NOMO-1 treated with DMSO at 0.1 percent for 48 hours (cell line): Measurements from ENCODE around the gene LRRC61.
"Not testable (repeated sequence)": the region's sequence is repeated elsewhere in the genome, so short reads cannot be mapped to it uniquely, and the experiment has no call there.

Experiments
- DNase-seq: peaks from one replicate; lab custom pipeline; 2025; ENCODE audit not compliant: unreplicated experiment; lab: John Stamatoyannopoulos, UW

The LRRC61 gene, protein sequence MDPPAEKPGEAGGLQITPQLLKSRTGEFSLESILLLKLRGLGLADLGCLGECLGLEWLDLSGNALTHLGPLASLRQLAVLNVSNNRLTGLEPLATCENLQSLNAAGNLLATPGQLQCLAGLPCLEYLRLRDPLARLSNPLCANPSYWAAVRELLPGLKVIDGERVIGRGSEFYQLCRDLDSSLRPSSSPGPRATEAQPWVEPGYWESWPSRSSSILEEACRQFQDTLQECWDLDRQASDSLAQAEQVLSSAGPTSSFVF

DNA sequence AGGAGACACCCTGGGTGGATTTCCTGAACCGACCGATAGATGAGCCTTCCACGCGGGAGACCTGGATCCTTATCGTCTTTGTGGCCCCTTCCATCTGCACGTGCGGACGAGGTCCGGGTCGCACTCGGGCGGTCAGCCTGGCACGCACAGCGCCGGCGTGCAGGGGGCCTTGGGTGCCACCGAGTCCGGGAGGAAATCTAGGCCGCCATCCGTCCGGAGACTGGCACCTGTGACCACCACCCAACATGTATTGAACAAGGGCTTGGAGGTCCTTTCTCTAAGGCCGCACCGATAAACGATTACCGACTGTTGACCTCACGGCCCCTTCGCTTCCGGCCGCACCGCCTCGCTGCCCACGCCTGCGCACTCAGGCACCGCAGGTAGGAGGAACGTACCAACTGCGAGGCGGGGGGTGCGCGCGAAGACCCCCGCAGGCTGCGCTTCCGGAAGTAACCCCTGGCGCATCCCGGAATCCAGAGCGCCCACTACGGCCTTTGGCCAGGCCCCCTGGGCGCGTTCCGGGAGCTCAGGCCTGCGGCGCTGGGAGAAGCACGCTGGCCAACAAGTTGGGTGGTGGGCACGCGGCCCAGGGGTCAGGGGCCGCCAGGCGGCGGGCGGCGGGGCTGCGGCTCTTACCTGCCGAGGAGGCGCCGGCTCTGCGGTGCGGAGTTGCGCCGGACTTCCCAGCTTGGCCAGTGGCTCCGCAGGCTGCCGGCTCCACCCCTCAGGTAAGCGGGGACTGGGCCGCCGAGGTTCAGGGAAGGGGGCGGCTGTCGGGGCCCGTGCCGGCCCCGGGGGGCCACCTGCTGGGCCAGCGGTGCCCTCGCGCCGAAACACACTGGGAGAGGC, at the start of gene LRRC61, which contains the start of gene ACTR3C:
Gene LRRC61, plus strand, starts transcription at position 523 of the 849 bp plus-strand sequence. CDS start 13,507 bp downstream, outside the sequence.
Gene ACTR3C, minus strand, starts transcription at position 713 of the 849 bp plus-strand sequence. CDS start 28,249 bp downstream, outside the sequence.
- DNase-seq: peak; percentile 5

DNA sequence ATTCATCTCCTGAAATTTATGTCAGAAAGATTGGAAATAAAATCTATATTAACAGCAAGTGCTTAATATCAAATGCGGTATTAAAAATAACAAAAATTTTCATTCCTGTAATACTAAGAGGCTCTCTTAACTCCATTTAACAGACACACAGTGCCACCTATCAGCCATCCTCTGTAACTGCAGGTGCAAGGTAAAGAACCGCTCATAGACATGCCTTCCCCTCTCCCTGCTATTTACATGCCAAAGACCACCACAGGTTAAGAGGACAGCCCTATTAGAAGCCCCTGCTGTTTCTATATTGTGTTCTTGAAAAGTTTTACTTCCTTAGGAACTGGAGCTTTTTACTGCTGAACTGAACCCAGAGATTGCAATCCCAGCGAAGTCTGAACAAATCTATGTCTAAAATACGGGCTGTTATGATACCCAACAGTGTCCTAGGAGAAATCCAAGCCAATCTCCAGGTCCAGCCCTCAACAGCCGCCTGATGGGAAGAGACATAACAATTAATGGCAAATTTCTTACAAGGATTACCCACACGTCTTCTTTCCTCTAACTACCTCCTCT, 46.9 kb upstream of the LRRC61 start:
- DNase-seq: not testable (repeated sequence)

DNA sequence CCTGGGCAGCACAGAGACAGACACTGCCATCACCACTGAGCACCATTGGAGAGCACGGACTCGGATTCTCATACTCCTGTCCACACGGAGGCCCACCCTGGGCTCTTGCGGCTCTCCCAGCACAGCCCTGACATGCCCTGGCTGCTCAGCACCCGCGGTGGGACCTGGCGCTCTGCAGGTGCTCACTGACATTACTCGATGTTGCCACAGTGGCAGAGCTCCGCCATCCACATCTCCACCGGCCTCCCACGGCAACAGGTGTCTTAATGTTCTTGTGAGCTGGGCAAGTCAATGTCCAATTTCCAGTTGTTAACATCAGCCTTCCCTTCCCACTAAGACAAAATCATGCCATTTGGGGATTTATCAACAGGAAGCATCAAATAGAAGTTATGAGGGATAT, 44.8 kb upstream of the LRRC61 start:
- not testable (repeated sequence) for DNase-seq

DNA sequence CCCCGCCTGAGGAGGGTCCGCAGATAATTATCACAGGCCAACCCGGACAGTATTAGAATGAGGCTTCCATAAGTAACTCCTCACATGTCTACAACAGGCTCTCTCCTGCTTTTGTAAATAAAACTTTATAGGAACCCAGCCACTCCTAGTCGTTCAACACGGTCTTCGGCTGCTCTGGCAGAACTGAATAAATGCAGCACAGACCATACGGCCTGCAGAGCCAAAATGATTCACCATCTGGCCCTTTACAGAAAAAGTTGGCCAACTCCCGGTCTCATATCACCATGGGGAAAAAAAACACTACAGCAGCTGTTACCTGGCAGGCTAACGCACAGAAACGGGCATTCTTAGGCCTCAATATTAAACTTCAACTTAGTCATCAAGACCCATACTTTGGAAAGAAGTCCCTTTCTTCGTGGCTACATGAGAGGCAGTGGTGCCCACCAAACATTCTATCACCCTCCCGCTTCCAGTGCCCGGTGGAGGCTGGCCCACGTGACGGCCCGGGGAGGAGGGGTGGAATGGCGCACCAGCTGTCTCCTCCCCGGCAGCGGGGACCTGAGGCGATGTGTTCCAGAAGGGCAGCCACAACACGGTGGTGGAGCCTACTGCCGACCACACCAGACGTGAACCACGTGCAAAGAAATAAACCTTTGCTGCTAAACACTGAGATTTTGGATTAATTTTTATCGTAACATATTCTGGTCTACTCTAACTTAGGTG, 41.3 kb upstream of the LRRC61 start:
- DNase-seq: not testable (repeated sequence)

DNA sequence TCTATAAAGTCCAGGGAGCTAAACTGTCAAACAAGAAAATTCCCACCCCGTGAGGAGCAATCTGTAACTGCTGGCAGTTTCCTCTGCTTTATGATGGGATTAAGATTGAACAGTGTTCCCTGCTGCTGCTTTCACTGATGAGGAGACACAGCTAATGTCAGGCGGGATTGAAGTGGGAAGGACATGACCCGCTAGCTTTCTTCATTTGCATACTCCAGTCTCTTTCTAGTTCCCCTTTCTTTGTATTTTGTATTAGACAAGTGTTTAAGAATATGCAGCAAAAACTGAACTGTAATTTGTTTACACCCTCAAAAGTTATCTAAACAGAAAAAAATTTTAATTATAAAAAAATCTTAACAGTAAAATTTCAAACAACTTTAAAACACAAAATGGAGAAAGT, 40.0 kb upstream of the LRRC61 start:
- not testable (repeated sequence) for DNase-seq

DNA sequence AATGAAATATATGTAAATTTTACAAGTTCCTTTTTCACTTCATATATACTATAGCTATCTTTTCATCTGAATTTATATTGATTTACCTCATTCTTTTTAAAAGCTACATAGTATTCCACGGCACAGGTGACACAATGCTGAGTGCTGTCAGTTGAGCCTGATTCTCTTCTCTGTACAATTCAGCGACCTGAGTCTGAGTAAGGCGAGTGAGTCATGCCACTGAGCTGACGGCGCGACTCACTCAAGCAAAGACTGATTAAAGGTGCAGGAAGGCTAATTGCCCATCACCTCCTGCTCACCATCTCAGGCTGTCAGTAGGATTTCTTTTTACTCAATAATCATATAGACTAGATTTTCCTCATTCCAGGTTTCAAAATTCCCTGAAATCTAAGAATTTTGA, 39.5 kb upstream of the LRRC61 start:
- not testable (repeated sequence) for DNase-seq

DNA sequence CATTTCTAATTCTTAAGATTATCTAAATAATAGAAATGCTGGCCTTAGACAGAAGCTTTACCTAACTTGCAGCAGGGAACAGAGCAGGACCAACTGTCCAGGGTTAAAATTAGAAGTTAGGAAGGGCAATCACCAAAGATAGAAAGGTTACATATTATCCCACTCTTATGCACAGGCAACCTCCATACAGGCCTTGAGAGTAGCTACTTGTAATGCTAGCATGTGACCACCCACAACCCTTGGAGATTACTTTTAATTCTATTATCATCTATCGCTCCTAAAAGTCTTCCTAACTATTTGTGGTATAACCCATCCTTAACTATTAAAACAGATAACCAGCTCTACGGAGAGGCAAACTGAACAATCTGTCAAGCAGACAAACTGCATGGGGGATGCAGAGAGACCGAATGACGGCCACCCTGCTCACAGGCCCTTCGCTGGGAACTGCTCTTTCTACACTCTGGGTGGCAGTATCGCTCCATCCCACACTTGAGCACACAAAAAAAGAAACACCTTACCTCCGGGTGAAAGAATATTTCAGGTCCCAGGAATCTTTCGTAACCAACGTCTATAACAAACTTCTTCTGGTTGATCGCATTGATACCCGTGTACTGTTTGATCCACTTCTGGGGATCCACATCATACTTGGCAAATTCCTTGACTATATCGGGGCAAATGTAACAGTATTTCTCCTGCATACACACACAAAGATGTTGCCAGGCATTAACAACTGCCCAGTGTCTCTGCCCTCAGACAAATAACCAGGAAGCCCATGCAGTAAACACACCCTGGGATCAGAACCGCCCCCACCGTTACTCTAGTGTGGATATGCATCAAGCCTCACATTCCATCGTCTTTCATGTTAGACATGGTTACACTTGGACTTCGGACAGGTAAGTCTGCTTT, 37.1 kb upstream of the LRRC61 start:
- peak; percentile 4 for DNase-seq

DNA sequence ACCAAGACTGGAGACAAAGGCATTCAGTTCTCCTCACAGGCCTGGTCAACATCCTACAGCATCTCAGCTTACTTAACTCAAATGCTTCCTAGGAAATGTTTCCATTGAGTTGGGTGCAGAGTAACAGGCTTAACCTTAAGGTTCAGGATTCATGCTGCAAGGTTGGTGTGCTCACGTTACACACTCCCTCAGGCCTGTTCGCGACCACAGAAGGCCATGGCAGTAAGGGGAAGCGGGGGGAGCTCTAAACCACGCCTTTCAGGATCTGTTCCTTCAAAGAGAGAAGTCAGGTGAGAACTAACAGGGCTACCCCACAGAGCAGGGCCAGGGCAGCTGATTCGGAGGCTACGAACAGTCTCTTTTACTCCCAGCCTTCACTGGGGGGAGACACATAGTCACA, 35.3 kb upstream of the LRRC61 start:
- not testable (repeated sequence) for DNase-seq

DNA sequence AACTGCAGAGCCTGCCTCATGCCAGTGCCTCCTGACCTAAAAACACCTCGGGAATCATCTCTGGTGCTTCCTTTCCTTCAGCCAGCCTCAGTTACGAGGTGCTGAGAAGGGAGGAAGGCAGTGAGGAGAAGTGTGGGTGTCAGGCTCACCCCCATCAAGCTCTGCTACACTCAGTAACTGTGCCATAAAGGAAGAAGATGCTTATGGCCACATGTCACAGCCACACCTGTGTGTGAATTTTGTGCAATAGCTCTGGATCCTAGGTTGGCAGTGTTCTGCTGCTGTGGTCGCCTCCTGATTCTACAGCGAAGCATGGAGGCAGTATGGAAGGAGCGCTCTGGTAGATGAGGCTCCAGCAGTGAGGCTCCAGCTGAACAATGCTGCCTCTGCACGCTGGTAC, 34.3 kb upstream of the LRRC61 start:
- not testable (repeated sequence) for DNase-seq

DNA sequence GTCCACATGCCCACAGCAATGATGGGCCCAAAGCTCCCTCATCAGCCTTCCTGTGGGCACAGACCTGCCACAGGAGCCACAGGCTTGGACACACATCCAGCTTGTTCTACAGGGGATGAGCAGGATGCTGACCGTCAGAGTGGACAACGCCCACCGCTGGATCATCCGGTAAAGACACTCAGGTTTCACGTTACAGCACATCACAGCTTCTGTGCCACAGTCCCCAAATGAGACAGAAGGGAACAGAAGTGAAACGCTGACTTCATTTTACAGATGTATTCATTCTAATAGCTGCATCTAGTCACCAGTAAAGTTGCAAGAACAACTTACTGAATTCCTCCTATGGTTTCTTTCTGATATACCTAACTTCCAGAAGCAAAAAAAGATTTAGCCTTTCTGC, 32.8 kb upstream of the LRRC61 start:
- DNase-seq: not testable (repeated sequence)

DNA sequence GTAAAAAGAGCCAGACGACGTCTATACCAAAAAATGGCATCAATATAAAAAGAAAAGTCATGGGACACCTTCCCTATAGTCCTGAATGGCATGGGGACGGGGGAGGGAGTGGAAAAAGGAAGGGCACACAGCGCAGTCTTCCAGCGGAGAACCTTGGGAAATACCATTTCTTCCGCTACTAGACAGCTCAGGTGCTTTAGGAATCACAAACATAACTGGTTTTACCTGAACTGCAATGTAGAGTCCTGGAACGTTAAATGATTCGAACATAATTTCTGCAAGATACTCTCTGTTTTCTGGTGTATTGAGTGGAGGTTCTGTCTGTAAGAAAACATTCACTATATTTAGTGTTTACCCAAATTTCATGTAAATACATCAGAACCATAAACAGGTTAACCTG, 28.1 kb upstream of the LRRC61 start:
- DNase-seq: not testable (repeated sequence)

DNA sequence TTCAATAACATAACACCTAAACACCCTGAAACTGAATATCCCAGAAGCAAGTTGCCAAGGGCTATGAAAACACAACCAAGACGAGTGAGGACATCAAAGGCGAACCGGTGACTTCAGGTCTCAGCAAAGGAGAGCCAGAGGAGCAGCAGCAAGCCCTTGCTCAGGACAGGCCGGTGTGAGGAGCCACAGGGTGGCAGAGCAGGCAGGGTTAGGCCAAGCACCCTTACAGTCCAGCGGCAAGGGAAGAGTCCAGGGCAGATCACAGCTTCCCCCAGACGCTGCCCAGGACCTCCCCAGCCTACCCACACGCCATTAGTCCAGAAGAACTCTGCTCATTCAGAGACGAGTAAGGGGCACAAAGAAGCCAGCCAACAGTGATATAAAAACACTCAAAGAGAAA, 27.5 kb upstream of the LRRC61 start:
- DNase-seq: not testable (repeated sequence)

DNA sequence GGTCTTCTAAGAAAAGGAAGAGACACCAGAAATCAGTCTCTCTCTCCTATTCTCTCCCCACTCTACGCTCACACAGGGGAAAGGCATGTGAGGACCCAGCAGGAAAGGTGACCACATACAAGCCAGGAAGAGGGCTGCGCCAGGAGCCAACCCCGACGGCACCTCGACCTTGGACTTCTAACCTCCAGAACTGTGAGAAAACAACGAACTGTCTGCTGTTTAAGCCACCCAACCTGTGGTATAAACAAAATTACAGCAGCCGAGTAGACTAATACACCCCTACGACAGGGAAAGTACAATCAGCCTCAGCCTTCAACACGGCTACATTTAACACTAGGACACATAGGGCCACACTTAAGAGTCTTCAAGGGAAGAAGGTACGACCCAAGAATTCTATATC, 26.4 kb upstream of the LRRC61 start:
- DNase-seq: not testable (repeated sequence)

DNA sequence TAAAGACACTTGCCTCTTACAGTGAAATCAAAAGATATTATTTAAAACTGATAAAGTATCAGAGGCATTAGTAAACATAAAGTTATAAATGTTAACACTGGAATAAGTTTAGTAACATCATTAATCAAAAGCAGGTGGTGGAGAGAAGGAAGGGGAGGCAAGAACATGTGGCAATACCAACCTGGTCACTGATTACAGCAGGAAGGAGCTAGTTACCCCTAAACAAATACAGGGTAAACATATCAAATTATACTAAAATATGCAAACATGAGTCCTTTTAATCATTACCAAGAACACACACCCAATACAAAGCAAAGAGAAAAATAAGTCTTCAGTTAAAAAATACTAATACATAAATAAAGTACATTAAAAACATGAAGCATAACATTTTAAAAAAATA, 25.2 kb upstream of the LRRC61 start:
- not testable (repeated sequence) for DNase-seq

DNA sequence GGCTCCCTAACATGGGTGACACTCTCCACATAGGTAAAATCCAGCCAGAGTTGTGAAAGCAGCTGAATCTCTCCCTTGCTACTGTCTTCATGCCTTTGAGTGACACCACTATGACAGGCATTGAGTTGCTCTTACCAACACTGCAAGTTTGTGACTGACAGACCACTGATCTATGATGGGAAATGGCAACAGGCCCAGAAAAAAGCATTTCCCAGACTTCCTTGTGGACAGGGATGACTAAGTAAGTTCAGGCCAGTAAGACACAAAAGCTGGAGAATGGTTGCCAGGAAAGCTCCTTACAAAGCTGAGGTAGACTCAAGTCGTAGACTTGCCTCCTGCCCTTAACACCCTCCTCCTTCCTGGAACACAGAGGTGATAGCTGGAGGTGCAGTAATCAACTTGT, 20.2 kb upstream of the LRRC61 start:
- not testable (repeated sequence) for DNase-seq

DNA sequence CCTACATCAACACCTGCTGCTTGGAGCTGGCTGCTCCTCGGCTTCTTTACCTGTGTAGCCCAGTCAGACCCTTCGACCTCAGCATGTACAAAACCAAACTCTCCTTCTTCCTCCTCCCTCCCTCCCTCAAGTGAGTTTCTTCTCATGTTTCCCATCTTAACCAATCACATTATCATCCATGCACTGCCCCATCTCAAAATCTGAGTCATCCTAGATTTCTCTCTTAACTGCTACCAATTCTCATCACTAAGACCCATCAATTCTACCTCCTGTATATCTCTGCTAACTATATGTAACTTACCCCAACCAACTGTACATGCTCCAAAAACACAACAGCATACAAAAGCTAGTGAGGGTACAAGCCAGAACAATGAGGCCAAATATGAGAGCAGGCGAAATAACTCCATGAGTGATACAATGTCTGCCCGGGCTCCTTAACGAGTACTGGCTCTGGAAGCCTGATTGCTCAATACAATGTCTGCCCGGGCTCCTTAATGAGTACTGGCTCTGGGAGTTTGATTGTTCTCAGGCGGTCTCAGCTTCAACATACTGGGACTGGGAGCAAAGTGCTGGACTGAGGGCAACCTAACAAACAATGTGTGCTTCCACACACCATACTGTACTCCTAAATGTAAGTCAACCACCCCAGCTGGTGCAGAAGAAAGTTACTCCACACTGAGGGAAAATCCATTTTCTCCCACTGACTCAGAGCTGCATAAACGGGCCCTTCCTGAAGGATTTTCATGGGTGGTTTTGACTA, 18.5 kb upstream of the LRRC61 start:
- DNase-seq: not testable (repeated sequence)

DNA sequence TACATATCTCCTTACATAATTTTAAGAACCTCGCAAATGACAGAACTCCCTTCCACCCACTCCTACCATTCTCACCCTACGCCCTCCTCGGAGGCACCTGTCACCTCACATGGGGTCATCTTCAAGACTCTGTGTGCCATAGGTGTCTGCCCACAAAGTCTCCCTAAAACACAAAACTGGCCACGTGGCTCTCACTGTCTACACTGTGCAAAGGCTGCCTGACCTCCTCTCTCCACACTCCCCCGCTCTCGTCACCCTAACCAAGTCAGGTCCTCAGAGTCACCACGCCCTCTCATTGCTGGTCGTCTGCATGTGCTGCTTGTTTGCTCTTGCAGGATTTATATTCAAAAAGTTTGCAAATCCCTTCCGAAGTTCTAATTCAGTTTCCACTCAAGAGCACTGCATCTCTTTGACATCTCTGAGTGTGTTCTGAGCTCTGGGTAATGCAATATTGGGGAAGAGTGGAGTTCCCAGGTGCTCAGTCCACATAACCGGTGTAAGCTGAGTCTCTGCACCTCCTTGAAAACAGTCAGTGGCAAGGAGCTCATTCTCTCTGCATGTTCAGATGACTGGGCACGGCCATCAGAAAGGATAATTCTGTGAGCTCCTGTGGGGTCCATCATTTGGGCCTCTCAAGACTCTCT, 17.8 kb upstream of the LRRC61 start:
- not testable (repeated sequence) for DNase-seq

DNA sequence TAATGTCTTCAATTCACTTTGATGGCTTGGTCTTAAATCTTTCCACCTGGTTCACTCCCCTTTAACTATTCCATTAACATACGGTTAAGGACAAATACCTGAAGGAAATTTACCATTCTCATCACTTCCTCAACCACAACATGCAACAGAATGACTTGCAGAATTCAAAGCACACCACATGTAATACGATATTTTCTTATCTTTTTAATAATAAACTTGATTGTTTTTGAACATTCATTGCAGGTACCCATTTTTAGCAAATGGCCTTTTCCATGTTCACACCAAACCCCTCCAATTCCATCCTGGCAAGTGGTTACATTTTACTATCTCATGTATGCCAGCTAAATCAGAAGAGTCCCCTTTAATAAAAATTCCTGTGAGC, 17.3 kb upstream of the LRRC61 start:
- DNase-seq: not testable (repeated sequence)

DNA sequence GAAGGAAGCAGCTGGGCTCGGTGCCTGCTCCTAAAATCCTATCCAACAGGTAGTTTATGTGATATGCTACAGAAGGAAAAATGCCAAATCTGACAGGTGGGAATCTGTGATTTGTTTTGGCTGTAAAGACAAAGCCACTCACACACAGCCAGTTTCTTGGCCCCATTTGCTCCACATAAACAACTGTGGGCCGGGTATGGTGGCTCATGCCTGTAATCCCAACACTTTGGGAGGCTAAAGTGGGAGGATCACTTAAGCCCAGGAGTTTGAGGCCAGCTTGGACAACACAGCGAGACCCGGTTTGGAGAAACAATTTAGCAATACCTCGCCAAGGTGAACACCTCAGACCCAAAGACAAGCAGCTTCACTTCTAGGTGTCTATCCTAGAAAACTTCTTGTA, 16.8 kb upstream of the LRRC61 start:
- not testable (repeated sequence) for DNase-seq
